Keratinocyte (primary cell): ENCODE data around the gene KIF13A.

Experiments
- CTCF ChIP-seq, 3 experiments: IDR thresholded peaks in 1 of 3; conservative IDR thresholded peaks in 1 of 3; optimal IDR thresholded peaks in 1 of 3; 2 replicates in 2 of 3; 3 replicates in 1 of 3; pipeline versions ENCODE3 to v1.5.1; 2011; ENCODE audit warnings: low read length in 3 of 3, mild to moderate bottlenecking in 3 of 3, moderate library complexity in 2 of 3, control low read depth in 1 of 3, inconsistent platforms in 1 of 3; ENCODE audit not compliant: insufficient read depth in 2 of 3; ENCODE audit errors: extremely low read depth in 1 of 3
- EZH2 ChIP-seq: IDR thresholded peaks from one replicate; pipeline ENCODE4 v1.6.1; 2012; ENCODE audit warnings: inconsistent platforms, mild to moderate bottlenecking, low read length, moderate library complexity

- TF ChIP-seq CTCF (optimal IDR thresholded peaks at IDR 0.05 in 1 of 3, IDR thresholded peaks at IDR 0.05 in 1 of 3, conservative IDR thresholded peaks at IDR 0.05 in 1 of 3; ENCODE audit: extremely low read depth in 1 of 3, insufficient read depth in 2 of 3, low read length in 3 of 3) (no peak), EZH2 (no peak)
Observed at GRCh38 chr6:17950095-17950494, 37.3 kb downstream of the KIF13A start.
